Activated T-helper 1 cell treated with anti-CD3 and anti-CD28 coated beads, Interleukin-12 subunit alpha, Interleukin-12 subunit beta, Interleukin-2, Interleukin-4 antibody, amounts not matched to agents 30 ng/mL and 10 ng/mL and 1 ng/mL, durations not matched to agents 14 hours and 24 hours and 36 hours (primary cell): ENCODE data around the gene BICDL2. TPM values are rescaled to one million over a fixed set of nuclear protein-coding genes. Genes with fewer than 3 reads are reported as not detected.

Experiments used
- DNase-seq: peaks from one replicate; pipeline ENCODE4 v3.0.0; 2021; ENCODE audit warnings: low spot score
- H3K27ac Mint-ChIP-seq: one replicate; pipeline ENCODE4 v1.8.0; 2021; ENCODE audit warnings: mild to moderate bottlenecking, mixed read lengths
- H3K27me3 Mint-ChIP-seq: one replicate; pipeline ENCODE4 v1.8.0; 2022; ENCODE audit warnings: mild to moderate bottlenecking, moderate library complexity, mixed read lengths; ENCODE audit not compliant: insufficient read depth
- H3K36me3 Mint-ChIP-seq: one replicate; pipeline ENCODE4 v1.8.0; 2021; ENCODE audit warnings: low read depth, mixed read lengths
- H3K4me1 Mint-ChIP-seq: one replicate; pipeline ENCODE4 v1.8.0; 2021; ENCODE audit warnings: low read depth, mixed read lengths
- H3K4me3 Mint-ChIP-seq: one replicate; pipeline ENCODE4 v1.8.0; 2021; ENCODE audit warnings: mild to moderate bottlenecking, moderate library complexity, mixed read lengths
- H3K9me3 Mint-ChIP-seq: one replicate; pipeline ENCODE4 v1.8.0; 2021; ENCODE audit warnings: mixed read lengths
- intact Hi-C: fragments of 100-400 bp; cut with micrococcal nuclease; formaldehyde crosslinking; loops from one replicate; pipeline ENCODE4 v1.15.1; 2024
- total RNA-seq: library from RNA; stranded (reverse); gene quantifications from 2 replicates; pipeline ENCODE4 v1.2.3, GENCODE V29; 2022

BICDL2 gene
- total RNA-seq, 1 donor from 2014 or later = not detected

DNA sequence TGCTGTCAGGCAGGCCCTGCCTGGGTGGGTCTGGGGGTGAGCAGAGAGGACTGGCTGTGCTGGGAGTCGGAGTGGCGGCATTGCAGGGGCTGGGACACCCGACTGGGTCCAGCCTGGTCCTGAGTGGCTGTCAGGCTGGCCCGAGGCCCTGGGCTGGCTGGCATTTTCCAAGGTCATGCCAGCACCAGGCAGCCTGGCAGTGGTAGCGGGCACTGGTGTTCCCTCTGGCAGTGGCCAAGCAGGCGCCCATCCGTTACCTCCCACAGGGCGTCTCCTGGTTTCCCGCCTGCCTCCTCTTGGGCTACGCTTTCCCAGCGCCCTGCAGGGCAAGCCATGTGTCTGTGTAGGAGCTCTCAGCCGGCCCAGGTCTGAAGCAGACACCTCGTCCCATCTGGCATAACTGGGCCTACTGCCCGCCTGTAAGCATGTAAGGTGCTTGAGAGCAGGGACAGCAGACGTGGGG lies 50.8 kb downstream of the BICDL2 start:
- Mint-ChIP-seq H3K4me3 (no peak overlapping the region), H3K36me3 (no peaks in the 10 kb centered on the region), H3K27me3 (peaks cover 11% of the 10 kb centered on the region), H3K27ac (no peak overlapping the region), H3K4me1 (peaks cover 4% of the 10 kb centered on the region), H3K9me3 (no peaks in the 10 kb centered on the region)
- intact Hi-C loops = no loop called here
- DNase-seq = no peak

DNA sequence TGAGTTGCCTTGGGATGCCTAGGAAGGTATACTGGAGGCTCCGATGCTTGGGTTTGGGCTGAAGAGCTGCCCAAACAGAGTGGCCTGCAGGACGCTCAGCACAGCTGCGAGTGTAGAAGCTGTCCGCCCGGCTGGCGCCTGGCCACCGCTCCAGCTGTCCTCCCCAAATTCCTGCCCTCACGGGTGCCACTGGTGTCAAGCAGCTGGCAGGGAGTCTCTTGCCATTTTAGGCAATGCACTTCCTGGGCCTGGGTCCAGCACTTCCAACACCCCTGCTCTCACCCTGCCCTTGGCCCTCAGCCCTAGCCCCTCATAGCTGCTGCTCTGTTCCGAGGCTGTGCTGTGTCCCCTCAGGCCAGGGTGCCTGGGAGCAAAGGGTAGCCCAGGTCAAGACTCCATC lies 51.3 kb downstream of the BICDL2 start:
- intact Hi-C loops = no loop called here
- DNase-seq = no peak
- Mint-ChIP-seq H3K36me3 (no peaks in the 10 kb centered on the region), H3K9me3 (no peaks in the 10 kb centered on the region), H3K4me1 (peaks cover 4% of the 10 kb centered on the region), H3K27me3 (peaks cover 11% of the 10 kb centered on the region), H3K4me3 (no peak overlapping the region), H3K27ac (no peak overlapping the region)

DNA sequence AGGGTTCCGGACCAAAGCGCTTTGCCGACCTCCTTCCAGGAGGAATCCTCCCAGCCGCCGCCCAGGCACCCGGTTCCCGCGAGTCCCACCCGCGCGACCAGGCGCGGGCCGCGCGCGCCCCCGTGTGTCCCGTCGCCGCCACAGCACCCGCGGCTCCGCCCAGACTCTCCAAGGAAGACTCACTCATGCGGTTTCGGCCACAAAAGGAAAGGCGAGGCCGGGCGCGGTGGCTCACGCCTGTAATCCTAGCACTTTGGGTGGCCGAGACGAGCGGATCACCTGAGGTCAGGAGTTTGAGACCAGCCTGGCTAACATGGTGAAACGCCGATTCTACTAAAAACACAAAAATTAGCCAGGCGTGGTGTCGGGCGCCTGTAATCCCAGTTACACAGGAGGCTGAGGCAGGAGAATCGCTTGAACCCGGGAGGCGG lies 53.0 kb downstream of the BICDL2 start:
- H3K27me3 Mint-ChIP-seq = peaks cover 6% of the 10 kb centered on the region
- peak overlapping the region; percentile 49 for H3K4me3 Mint-ChIP-seq
- peaks cover 4% of the 10 kb centered on the region for H3K4me1 Mint-ChIP-seq
- H3K9me3 Mint-ChIP-seq = no peaks in the 10 kb centered on the region
- H3K27ac Mint-ChIP-seq = no peak overlapping the region
- peak; percentile 61 for DNase-seq
- intact Hi-C loops = loop anchor here (1.0 to 2.0 kb wide), 2 partner anchors 15 to 22 kb away; partner anchors contain the start of gene PAQR4
- no peaks in the 10 kb centered on the region for H3K36me3 Mint-ChIP-seq

DNA sequence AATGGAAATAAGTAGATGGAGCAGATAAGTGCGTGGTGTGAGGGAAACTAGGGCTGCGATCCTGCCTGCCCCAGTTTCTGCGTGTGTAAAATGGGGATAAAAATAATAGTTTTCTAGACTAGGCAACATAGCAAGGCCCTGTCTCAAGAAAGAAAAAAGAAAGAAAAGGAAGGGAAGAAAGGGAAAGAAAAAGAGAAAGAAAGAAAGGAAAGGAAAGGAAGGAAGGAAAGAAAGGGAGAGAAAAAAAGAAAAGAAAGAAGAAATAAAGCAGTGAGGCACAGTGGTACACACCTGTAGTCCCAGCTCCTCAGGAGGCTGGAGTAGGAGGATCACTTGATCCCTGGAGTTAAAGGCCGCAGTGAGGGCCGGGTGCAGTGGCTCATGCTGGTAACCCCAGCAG lies 54.3 kb downstream of the BICDL2 start:
- Mint-ChIP-seq H3K9me3 (no peaks in the 10 kb centered on the region), H3K27ac (no peak overlapping the region), H3K4me1 (peaks cover 4% of the 10 kb centered on the region), H3K36me3 (no peaks in the 10 kb centered on the region), H3K27me3 (peaks cover 6% of the 10 kb centered on the region), H3K4me3 (peak overlapping the region; percentile 16)
- no peak for DNase-seq
- intact Hi-C loops = loop anchor here (2.0 kb wide), 1 partner anchor 14 kb away; the partner anchor contains the start of gene PAQR4

DNA sequence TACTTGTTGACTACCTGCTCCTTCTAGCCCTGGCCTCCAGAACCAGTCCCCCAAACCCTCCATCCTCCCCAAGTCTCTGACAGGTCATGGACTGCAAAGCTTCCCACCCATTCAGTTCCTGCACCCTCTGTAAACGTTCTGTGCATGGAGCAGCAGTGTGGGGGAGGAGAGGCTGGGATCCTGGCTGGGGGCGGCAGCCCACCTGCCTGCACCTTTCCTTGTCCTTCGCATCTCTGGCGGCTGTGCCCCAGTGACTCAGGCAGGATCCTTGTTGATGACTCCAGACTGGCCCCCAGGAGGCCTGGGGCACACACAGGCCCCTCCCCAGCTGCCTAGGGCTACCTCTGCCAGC lies 54.9 kb downstream of the BICDL2 start:
- DNase-seq = no peak
- Mint-ChIP-seq H3K4me3 (peak overlapping the region; percentile 80), H3K9me3 (no peaks in the 10 kb centered on the region), H3K4me1 (peaks cover 4% of the 10 kb centered on the region), H3K36me3 (no peaks in the 10 kb centered on the region), H3K27me3 (peaks cover 6% of the 10 kb centered on the region), H3K27ac (peak overlapping the region; percentile 81)
- intact Hi-C loops = loop anchor here (2.0 kb wide), 1 partner anchor 13 kb away; the partner anchor contains the start of gene PAQR4

DNA sequence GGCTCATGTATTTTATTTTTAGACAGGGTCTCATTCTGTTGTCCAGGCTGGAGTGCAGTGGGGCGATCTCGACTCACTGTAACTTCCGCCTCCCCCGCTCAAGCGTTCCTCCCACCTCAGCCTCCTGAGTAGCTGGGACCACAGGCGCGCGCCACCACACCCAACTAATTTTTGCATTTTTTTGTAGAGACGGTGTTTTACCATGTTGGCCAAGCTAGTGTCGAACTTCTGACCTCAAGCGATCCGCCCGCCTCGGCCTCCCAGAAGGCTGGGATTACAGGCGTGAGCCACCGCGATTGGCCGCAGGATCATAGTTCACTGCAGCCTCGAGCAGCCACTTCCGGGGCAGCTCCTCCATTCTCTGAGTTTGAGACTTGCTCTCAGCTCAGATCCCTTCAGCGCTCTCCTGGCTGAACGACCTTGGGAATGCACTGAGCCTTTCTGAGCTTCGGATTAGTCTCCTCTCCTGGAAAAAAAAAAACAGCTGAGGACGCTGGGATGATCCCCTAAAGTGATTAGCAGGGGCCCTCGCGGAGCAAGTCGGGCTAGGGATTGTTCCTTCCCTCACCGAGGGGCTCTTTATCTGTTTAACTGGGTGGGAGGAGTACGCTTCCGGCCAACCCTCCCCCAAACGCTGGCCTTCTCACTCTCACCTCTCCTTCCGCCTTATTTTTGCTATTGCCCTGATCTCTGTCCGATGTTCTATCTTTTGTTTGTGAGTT lies 55.4 kb downstream of the BICDL2 start:
- no peak for DNase-seq
- peaks cover 5% of the 10 kb centered on the region for H3K27me3 Mint-ChIP-seq
- H3K27ac Mint-ChIP-seq = peak overlapping the region; percentile 81
- intact Hi-C loops = no loop called here
- H3K4me1 Mint-ChIP-seq = peaks cover 4% of the 10 kb centered on the region
- no peaks in the 10 kb centered on the region for H3K36me3 Mint-ChIP-seq
- H3K4me3 Mint-ChIP-seq = peak overlapping the region; percentile 80
- H3K9me3 Mint-ChIP-seq = no peaks in the 10 kb centered on the region

DNA sequence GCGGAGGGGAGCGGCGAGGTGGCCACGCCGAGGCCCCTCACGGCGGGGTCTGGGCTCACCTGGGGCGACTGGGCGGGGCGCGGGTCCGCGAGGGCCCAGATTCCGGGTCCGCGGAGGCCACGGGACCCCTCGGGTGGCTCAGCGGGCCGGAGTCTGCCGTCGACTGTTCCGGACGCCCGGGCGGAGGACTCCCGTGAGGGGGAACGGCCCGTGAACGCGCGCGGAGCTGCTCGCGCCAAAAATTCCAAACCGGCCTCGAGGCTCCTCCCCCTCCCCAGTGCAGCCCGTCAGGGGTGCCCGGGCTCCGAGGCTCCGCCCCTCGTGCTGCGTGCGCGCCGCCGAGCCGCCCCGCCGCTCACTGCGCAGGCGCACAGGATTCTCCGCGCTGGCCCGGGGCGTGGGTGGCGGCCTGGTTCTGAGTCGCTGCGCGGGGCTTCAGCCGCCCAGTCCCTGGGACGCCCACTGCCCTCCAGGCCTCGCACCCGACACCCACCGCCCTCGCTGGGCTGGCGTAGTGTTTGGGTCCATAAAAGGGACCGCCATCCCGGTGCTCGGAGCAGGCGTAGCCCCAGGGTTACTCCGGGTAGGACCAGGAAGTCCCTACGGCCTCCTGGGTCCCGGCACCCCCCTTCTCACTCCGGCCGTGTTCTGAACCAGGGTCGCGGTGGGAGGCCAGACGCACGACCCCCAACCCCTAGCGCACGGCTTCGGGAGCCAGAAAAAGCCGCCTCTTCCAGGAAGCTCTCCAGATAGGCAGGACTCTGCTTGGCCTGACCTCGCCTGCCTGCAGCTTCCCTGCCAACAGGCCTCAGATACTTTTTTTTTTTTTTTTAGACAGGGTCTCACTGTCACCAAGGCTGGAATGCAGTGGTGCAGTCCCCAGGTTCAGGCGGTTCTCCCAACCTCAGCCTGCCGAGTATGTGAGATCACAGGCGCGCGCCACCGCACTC lies 56.2 kb downstream of the BICDL2 start, which contains the start of gene PKMYT1:
TSS of gene PKMYT1 (minus strand) at position 220 of the 950 bp plus-strand sequence. CDS start 789 bp downstream, outside the sequence.
- H3K27ac Mint-ChIP-seq = peak within 1 kb of the TSS; percentile 87
- H3K4me1 Mint-ChIP-seq = peaks cover 4% of the 10 kb centered on the region
- H3K9me3 Mint-ChIP-seq = no peaks in the 10 kb centered on the region
- H3K4me3 Mint-ChIP-seq = peak within 1 kb of the TSS; percentile 91
- no peaks in the 10 kb centered on the region for H3K36me3 Mint-ChIP-seq
- peak; percentile 97 for DNase-seq
- peaks cover 4% of the 10 kb centered on the region for H3K27me3 Mint-ChIP-seq
- intact Hi-C loops = loop anchor here (1.0 kb wide), 1 partner anchor 24 kb away; no protein-coding TSS in a partner anchor

DNA sequence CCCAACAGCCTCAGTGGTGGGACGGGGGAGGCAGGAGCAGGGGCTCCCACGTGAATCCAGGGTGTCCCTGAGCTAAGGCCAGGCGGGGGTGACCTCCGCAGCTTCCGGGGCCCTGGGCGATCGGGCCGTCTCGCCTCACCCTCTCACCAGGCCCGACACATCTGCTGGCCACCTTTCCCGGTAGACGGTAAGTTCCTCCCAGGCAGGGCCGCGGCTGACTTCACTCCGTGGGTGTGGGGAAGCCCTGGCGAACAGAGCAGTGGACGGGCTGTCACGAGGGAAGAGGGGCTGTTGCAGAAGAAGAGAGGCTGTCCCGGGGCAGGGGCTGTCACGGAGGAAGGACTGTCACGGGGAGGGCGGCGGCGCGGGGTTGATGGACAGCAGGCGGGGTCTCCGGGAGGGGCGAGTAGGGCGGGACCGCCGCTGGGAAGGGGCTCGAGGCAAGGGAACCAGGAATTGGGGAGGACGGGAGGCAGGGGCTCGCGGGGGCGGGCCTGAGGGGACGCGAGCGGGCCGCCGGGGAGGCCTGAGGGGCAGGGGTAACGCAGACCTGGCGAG lies 57.0 kb downstream of the BICDL2 start:
- peak; percentile 30 for DNase-seq
- H3K4me3 Mint-ChIP-seq = peak overlapping the region; percentile 91
- H3K9me3 Mint-ChIP-seq = no peaks in the 10 kb centered on the region
- no peaks in the 10 kb centered on the region for H3K36me3 Mint-ChIP-seq
- peak overlapping the region; percentile 87 for H3K27ac Mint-ChIP-seq
- peaks cover 4% of the 10 kb centered on the region for H3K27me3 Mint-ChIP-seq
- peaks cover 4% of the 10 kb centered on the region for H3K4me1 Mint-ChIP-seq
- intact Hi-C loops = loop anchor here (1.0 kb wide), 1 partner anchor 25 kb away; no protein-coding TSS in a partner anchor

Other genes starting within 250 kb of the BICDL2 start
- gene PRSS33, start 249.4 kb downstream of the BICDL2 start, total RNA-seq = 0.10 TPM in 1 of 2 replicates, not detected in the other
- gene PRSS41, start 238.5 kb downstream of the BICDL2 start, total RNA-seq = not detected in 2 replicates
- 9.2 and 10.1 TPM in 2 replicates for gene PRSS21, start 219.7 kb downstream of the BICDL2 start, total RNA-seq
- gene ZG16B, start 206.6 kb downstream of the BICDL2 start, total RNA-seq = 11.7 and 12.9 TPM in 2 replicates
- gene PRSS22, start 178.8 kb downstream of the BICDL2 start, total RNA-seq = not detected in 2 replicates
- gene FLYWCH2, start 153.7 kb downstream of the BICDL2 start, total RNA-seq = 22.9 and 25.4 TPM in 2 replicates
- gene FLYWCH1, start 125.0 kb downstream of the BICDL2 start, total RNA-seq = 61.1 and 65.7 TPM in 2 replicates
- gene KREMEN2, start 72.7 kb downstream of the BICDL2 start, total RNA-seq = 0.10 and 0.18 TPM in 2 replicates
- 40.1 and 44.0 TPM in 2 replicates for gene PAQR4, start 67.6 kb downstream of the BICDL2 start, total RNA-seq
- 151 and 152 TPM in 2 replicates for gene PKMYT1, start 56.5 kb downstream of the BICDL2 start, total RNA-seq
- not detected in 2 replicates for gene CLDN9, start 24.0 kb downstream of the BICDL2 start, total RNA-seq
- not detected in 2 replicates for gene CLDN6, start 18.8 kb downstream of the BICDL2 start, total RNA-seq
- gene TNFRSF12A, start 16.6 kb downstream of the BICDL2 start, total RNA-seq = 4.9 and 5.5 TPM in 2 replicates
- 30.0 and 30.9 TPM in 2 replicates for gene HCFC1R1, start 13.0 kb downstream of the BICDL2 start, total RNA-seq
- 48.3 and 49.0 TPM in 2 replicates for gene THOC6, start 12.9 kb downstream of the BICDL2 start, total RNA-seq
- gene MMP25, start 9.6 kb upstream of the BICDL2 start, total RNA-seq = 11.9 and 12.8 TPM in 2 replicates
- gene IL32, start 28.7 kb upstream of the BICDL2 start, total RNA-seq = 993 TPM in 2 replicates
- gene ZSCAN10, start 62.4 kb upstream of the BICDL2 start, total RNA-seq = 0.07 TPM in 1 of 2 replicates, not detected in the other
- 0.15 and 0.39 TPM in 2 replicates for gene ZNF205, start 75.6 kb upstream of the BICDL2 start, total RNA-seq
- 9.6 and 12.4 TPM in 2 replicates for gene ZNF213, start 98.1 kb upstream of the BICDL2 start, total RNA-seq
- not detected in 2 replicates for gene OR1F1, start 151.3 kb upstream of the BICDL2 start, total RNA-seq
- gene ZNF200, start 198.2 kb upstream of the BICDL2 start, total RNA-seq = 13.6 and 15.8 TPM in 2 replicates
- gene MEFV, start 219.7 kb upstream of the BICDL2 start, total RNA-seq = not detected in 2 replicates
- gene ZNF263, start 246.5 kb upstream of the BICDL2 start, total RNA-seq = 25.5 and 27.8 TPM in 2 replicates